HFFc6 (cell line): ENCODE measurements around the gene TNPO2. TPM values are rescaled to one million over a fixed set of nuclear protein-coding genes. Genes with fewer than 3 reads are reported as not detected.

Experiments
- DNase-seq: peaks from one replicate; pipeline ENCODE4 v3.0.0-alpha.2; 2018
- H3K27ac Mint-ChIP-seq: 2 replicates; pipeline ENCODE4 v1.8.0; 2020; ENCODE audit warnings: mild to moderate bottlenecking, mixed read lengths
- H3K27me3 Mint-ChIP-seq: 2 replicates; pipeline ENCODE4 v1.8.0; 2021; ENCODE audit warnings: mild to moderate bottlenecking, moderate library complexity, mixed read lengths; ENCODE audit not compliant: insufficient read depth
- H3K36me3 Mint-ChIP-seq: 2 replicates; pipeline ENCODE4 v1.8.0; 2021; ENCODE audit warnings: low read depth, mixed read lengths
- H3K4me1 Mint-ChIP-seq: 2 replicates; pipeline ENCODE4 v1.8.0; 2020; ENCODE audit warnings: low read depth, mixed read lengths
- H3K4me3 Mint-ChIP-seq: 2 replicates; pipeline ENCODE4 v1.8.0; 2020; ENCODE audit warnings: mild to moderate bottlenecking, moderate library complexity, mixed read lengths
- H3K9me3 Mint-ChIP-seq: 2 replicates; pipeline ENCODE4 v1.8.0; 2020; ENCODE audit warnings: mild to moderate bottlenecking, mixed read lengths
- total RNA-seq, 6 experiments: library from RNA; stranded (reverse); fragmentation: NEBNext Ultra II Directional; extraction: Animal tissue kit (Norgen Biotek cat#: 25700); gene quantifications; 2 replicates in 1 of 6; 3 replicates in 5 of 6; pipeline ENCODE4 v1.2.3, GENCODE V29; 2021
- TF ChIP-seq, protein P1 (sequence below): fragments of 200-600 bp; sonication (generic); IDR thresholded peaks from 2 replicates; pipeline ENCODE4 v1.5.0; 2021; ENCODE audit warnings: antibody characterized with exemption, mild to moderate bottlenecking

The TNPO2 gene
- total RNA-seq, 6 experiments from 2014 or later, result 56.8 to 78.7 (median 66.0) TPM

DNA sequence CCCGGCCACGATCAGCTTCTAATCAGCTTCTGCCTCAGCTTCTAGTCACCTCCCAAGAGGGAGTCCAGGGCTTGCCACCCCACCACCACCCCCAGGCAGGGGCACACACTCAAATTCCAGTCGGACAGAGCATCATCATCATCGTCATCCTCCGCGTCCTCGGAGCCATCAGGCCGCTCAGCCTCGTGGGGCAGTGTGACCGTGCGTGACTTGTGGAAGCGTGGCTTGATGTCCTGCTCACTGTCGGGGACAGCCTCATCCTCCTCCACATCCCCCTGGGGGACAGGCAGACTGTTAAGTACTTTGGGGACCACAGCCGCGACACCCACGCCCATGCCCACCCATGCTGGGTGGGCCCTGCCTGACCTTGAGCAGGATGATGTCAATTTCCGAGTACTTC, 12.5 kb downstream of the TNPO2 start:
- Mint-ChIP-seq H3K27me3 (no peaks in the 10 kb centered on the region; the same call in 1 of the 2 replicates), H3K27ac (no peak overlapping the region), H3K4me1 (no peaks in the 10 kb centered on the region), H3K9me3 (no peaks in the 10 kb centered on the region), H3K36me3 (peaks cover 16% of the 10 kb centered on the region; the same call in 1 of the 2 replicates), H3K4me3 (no peak overlapping the region)
- DNase-seq, result no peak
- TF ChIP-seq, protein P1, sequence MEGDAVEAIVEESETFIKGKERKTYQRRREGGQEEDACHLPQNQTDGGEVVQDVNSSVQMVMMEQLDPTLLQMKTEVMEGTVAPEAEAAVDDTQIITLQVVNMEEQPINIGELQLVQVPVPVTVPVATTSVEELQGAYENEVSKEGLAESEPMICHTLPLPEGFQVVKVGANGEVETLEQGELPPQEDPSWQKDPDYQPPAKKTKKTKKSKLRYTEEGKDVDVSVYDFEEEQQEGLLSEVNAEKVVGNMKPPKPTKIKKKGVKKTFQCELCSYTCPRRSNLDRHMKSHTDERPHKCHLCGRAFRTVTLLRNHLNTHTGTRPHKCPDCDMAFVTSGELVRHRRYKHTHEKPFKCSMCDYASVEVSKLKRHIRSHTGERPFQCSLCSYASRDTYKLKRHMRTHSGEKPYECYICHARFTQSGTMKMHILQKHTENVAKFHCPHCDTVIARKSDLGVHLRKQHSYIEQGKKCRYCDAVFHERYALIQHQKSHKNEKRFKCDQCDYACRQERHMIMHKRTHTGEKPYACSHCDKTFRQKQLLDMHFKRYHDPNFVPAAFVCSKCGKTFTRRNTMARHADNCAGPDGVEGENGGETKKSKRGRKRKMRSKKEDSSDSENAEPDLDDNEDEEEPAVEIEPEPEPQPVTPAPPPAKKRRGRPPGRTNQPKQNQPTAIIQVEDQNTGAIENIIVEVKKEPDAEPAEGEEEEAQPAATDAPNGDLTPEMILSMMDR, result no peak

DNA sequence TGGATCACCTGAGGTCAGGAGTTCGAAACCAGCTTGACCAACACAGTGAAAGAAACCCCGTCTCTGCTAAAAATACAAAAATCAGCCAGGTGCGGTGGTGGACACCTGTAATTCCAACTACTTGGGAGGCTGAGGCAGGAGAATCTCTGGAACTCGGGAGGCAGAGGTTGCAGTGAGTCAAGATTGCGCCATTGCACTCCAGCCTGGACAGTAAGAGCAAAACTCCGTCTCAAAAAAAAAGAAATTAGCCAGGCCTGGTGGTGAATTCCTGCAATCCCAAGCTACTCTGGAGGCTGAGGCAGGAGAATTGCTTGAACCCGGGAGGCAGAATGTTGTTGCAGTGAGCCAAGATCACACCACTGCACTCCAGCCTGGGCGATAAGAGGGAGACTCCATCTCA, 15.1 kb downstream of the TNPO2 start:
- H3K27ac Mint-ChIP-seq, result no peak overlapping the region
- H3K36me3 Mint-ChIP-seq, result peaks cover 21% of the 10 kb centered on the region
- H3K27me3 Mint-ChIP-seq, result no peaks in the 10 kb centered on the region; the same call in 1 of the 2 replicates
- no peak overlapping the region for H3K4me3 Mint-ChIP-seq
- no peaks in the 10 kb centered on the region for H3K4me1 Mint-ChIP-seq
- H3K9me3 Mint-ChIP-seq, result no peaks in the 10 kb centered on the region
- no peak for DNase-seq
- TF ChIP-seq, protein P1, result no peak

DNA sequence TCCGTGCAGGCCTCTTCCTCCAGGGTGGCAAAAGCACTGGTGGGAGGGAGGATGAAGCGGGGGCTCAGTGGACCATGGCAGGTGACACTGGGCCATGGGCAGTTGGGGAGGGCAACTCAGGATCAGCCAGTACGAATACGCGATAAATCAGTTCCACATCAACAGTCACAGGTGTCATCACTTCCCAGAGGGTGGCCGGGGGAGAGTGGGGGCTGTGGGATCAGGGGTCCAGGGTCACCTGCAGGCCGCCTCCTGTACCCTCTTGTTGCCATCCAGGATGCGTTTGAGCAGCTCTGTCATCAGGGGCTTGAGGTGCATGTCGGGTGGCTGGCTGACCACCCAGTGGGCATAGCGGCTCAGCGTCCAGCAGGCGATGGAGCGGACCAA, 17.4 kb downstream of the TNPO2 start:
- no peak for DNase-seq
- no peak overlapping the region for H3K27ac Mint-ChIP-seq
- H3K4me1 Mint-ChIP-seq, result no peaks in the 10 kb centered on the region
- H3K36me3 Mint-ChIP-seq, result peaks cover 21% of the 10 kb centered on the region
- no peak overlapping the region for H3K4me3 Mint-ChIP-seq
- H3K9me3 Mint-ChIP-seq, result no peaks in the 10 kb centered on the region
- TF ChIP-seq, protein P1, result no peak
- H3K27me3 Mint-ChIP-seq, result peaks cover 3% of the 10 kb centered on the region

DNA sequence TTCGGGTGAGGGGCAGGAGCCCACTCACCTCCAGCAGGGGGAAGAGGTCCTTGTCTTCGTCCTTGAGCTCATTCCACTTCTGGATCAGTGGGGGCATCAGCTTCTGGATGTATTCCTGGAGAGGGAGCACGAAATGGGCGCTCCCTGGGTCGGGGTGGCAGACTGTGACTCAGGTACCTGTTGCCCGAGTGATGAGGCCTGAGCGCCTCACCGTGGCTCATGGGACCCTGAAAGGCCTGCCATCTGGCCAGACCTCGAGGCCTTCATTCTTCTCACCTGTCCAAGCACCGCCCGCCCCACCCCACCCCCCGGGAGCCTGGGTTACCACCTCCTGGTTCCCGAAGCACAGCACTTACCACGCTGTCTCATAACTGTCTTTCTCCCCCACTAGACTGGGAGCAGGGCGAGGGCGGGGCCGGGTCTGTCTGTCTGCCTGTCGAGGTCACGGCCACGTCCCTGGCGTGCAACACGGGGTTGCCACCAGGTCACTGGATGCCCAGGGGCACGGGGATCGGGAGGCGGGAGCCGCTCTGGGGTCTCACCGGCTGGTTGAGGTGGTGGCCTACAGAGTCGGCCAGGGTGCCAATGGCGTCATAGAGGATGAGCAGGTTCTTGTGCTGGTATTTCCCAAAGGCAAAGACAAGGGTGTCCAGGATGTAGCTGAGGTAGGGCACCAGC, 17.9 kb downstream of the TNPO2 start:
- H3K9me3 Mint-ChIP-seq, result no peaks in the 10 kb centered on the region
- no peak overlapping the region for H3K4me3 Mint-ChIP-seq
- peaks cover 3% of the 10 kb centered on the region for H3K27me3 Mint-ChIP-seq
- H3K4me1 Mint-ChIP-seq, result no peaks in the 10 kb centered on the region
- peaks cover 21% of the 10 kb centered on the region for H3K36me3 Mint-ChIP-seq
- DNase-seq, result no peak
- no peak overlapping the region for H3K27ac Mint-ChIP-seq
- TF ChIP-seq, protein P1, result no peak

DNA sequence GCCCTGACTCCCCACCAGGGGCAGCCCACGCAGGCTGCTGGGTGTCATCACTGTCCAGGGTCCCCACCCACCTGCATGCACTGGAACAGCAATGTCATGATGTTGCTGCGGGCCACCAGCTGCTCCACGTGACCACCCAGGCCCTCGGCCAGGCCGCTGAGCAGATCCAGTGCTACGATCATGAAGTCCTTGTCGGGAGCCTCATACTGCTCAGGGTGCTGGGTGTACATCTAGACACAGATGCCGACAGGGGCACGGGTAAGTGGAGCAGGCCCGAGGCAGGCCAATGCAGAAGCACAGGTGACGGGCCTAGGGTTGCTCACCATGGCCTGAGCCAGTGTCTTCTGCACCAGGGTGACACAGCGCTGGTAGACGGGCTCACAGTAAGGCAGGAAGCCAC, 18.6 kb downstream of the TNPO2 start:
- TF ChIP-seq, protein P1, result no peak
- no peaks in the 10 kb centered on the region for H3K9me3 Mint-ChIP-seq
- H3K4me3 Mint-ChIP-seq, result no peak overlapping the region
- no peak overlapping the region for H3K27ac Mint-ChIP-seq
- no peak for DNase-seq
- no peaks in the 10 kb centered on the region for H3K4me1 Mint-ChIP-seq
- peaks cover 3% of the 10 kb centered on the region for H3K27me3 Mint-ChIP-seq
- H3K36me3 Mint-ChIP-seq, result peaks cover 21% of the 10 kb centered on the region
